Esophagus squamous epithelium (tissue), 4 donors: ENCODE data around the gene LPP.

Experiments
- CTCF ChIP-seq, 6 experiments: fragments of 450-650 bp in 4 of 6; fragments of 200-600 bp in 2 of 6; sonication (generic) in 2 of 6; IDR thresholded peaks; one replicate each; pipeline ENCODE4 v1.5.1; 2016 to 2019; ENCODE audit warnings: antibody characterized with exemption in 6 of 6, mild to moderate bottlenecking in 4 of 6, moderate library complexity in 4 of 6
- POLR2A ChIP-seq, 4 donors: fragments of 450-650 bp; IDR thresholded peaks; one replicate each; pipeline ENCODE4 v1.6.1; 2017; ENCODE audit warnings: antibody characterized with exemption in 4 of 4, mild to moderate bottlenecking in 4 of 4, moderate library complexity in 3 of 4

GRCh38 chr3:188431040-188431439, 277.1 kb downstream of the LPP start:
- TF ChIP-seq CTCF (IDR thresholded peaks at IDR 0.05), result no peak
- TF ChIP-seq POLR2A (IDR thresholded peaks at IDR 0.05), result no peak
